Right lobe of liver (tissue), 6 donors: ENCODE results near the gene CCDC30. TPM values are rescaled to one million over a fixed set of nuclear protein-coding genes. Genes with fewer than 3 reads are reported as not detected.

Source experiments
- ATAC-seq, 4 donors: fragments of 200-7000 bp; cut with Tn5 transposase; one replicate each; pipeline ENCODE4 v1.9.1; 2020; ENCODE audit warnings: mild to moderate bottlenecking in 4 of 4, moderate library complexity in 4 of 4
- DNase-seq, 3 donors: peaks; one replicate each; pipeline ENCODE4 v3.0.0-alpha.2; 2020
- H3K27ac ChIP-seq, 3 donors: fragments of 200-600 bp; one replicate each; pipeline ENCODE4 v1.8.0; 2022
- H3K27me3 ChIP-seq, 2 donors: fragments of 200-600 bp; one replicate each; pipeline ENCODE4 v1.8.0; 2022
- H3K36me3 ChIP-seq, 4 donors: fragments of 200-600 bp; sonication (generic) in 1 of 4; one replicate each; pipeline versions ENCODE4 v1.5.1 to v1.8.0; 2017 to 2022; ENCODE audit warnings: control low read depth in 1 of 4
- H3K4me1 ChIP-seq, 4 donors: fragments of 200-600 bp; sonication (generic) in 1 of 4; one replicate each; pipeline versions ENCODE4 v1.5.1 to v1.8.0; 2017 to 2022; ENCODE audit warnings: control low read depth in 1 of 4
- H3K4me3 ChIP-seq, 3 donors: fragments of 200-600 bp; one replicate each; pipeline ENCODE4 v1.8.0; 2022
- H3K9me3 ChIP-seq, 4 donors: fragments of 200-600 bp; sonication (generic) in 1 of 4; one replicate each; pipeline versions ENCODE4 v1.5.1 to v1.8.0; 2017 to 2022; ENCODE audit warnings: control low read depth in 1 of 4
- CTCF ChIP-seq, 4 donors: fragments of 200-600 bp in 3 of 4; fragments of 450-650 bp in 1 of 4; IDR thresholded peaks; one replicate each; pipeline versions ENCODE4 v1.5.1 to v1.8.0; 2016 to 2022; ENCODE audit warnings: antibody characterized with exemption in 4 of 4, mild to moderate bottlenecking in 2 of 4
- POLR2A ChIP-seq: fragments of 450-650 bp; IDR thresholded peaks from one replicate; pipeline ENCODE4 v1.6.1; 2017; ENCODE audit warnings: antibody characterized with exemption, mild to moderate bottlenecking
- WGBS: methylation state at CpG from one replicate; pipeline ENCODE4 v1.1.6; 2018; ENCODE audit warnings: low coverage, low lambda C conversion rate; ENCODE audit not compliant: insufficient coverage; ENCODE audit errors: missing lambda C conversion rate; 5-methylcytosine and 5-hydroxymethylcytosine counted together
- intact Hi-C, 2 donors: fragments of 100-400 bp; cut with DNase I; formaldehyde crosslinking; loops; one replicate each; pipeline versions ENCODE4 v1.11.2 to v1.14.1; 2022
- total RNA-seq, 6 experiments: library from RNA; depleted of rRNA in 2 of 6; stranded (reverse); fragments of >200 nt in 2 of 6; fragmentation: NEBNext Ultra II Directional in 3 of 6; extraction: Animal tissue kit (Norgen Biotek cat#: 25700) in 3 of 6; gene quantifications; one replicate each; pipeline versions ENCODE4 v1.1.0 to v1.2.4, GENCODE V29; 2016 to 2023
- donor health status: DM: no; HTN: yes; CAD: no.
- donor health status: DM: no; HTN: no; CAD: no.
- donor health status: DM: no; HTN: no; CAD: no.
- donor health status: DM: no; HTN: yes; CAD: no.
- donor health status: DM: no; HTN: yes; CAD: no.

Gene CCDC30
- total RNA-seq, 6 experiments from 2014 or later, result 0.37 to 1.4 (median 1.0) TPM

- ATAC-seq, result no peak
- no peak for TF ChIP-seq CTCF (IDR thresholded peaks at IDR 0.05)
- TF ChIP-seq POLR2A, result no peak
- 94% methylated on average over 4 of the region's 4 CpGs for WGBS
- no peaks in the 10 kb centered on the region for H3K27me3 ChIP-seq
- no peaks in the 10 kb centered on the region for H3K9me3 ChIP-seq
- peaks cover 0 to 24% (median 9%) of the 10 kb centered on the region in 4 donors for H3K4me1 ChIP-seq
- intact Hi-C loops, result no loop called here
- DNase-seq, result no peak
- H3K36me3 ChIP-seq, result peaks cover 0 to 4% (median under 1%) of the 10 kb centered on the region in 4 donors
- no peak overlapping the region for H3K27ac ChIP-seq
- no peak overlapping the region for H3K4me3 ChIP-seq
Measured at GRCh38 chr1:42453386-42453785, 9.7 kb upstream of the CCDC30 start.

GRCh38 chr1:42454403-42454802 lies 8.7 kb upstream of the CCDC30 start:
- DNase-seq (no peak), ATAC-seq (peak in 2 of 4 donors; percentile 37 to 61)
- TF ChIP-seq POLR2A (no peak), CTCF (IDR thresholded peaks at IDR 0.05) (no peak)
- Histone ChIP-seq H3K27ac (peak overlapping the region in 1 of 3 donors; percentile 92), H3K9me3 (no peaks in the 10 kb centered on the region), H3K36me3 (peaks cover 0 to 14% (median 1%) of the 10 kb centered on the region in 4 donors), H3K4me1 (peaks cover 0 to 24% (median 9%) of the 10 kb centered on the region in 4 donors), H3K4me3 (no peak overlapping the region), H3K27me3 (no peaks in the 10 kb centered on the region)
- WGBS, result 41% methylated on average over 5 of the region's 5 CpGs
- intact Hi-C loops, result no loop called here

- H3K27ac ChIP-seq, result peak within 1 kb of the TSS; percentile 89 to 92 (median 90)
- peak; percentile 77 for TF ChIP-seq POLR2A
- peak in 1 of 4 donors; percentile 49 for TF ChIP-seq CTCF (IDR thresholded peaks at IDR 0.05)
- H3K9me3 ChIP-seq, result no peaks in the 10 kb centered on the region
- H3K27me3 ChIP-seq, result no peaks in the 10 kb centered on the region
- H3K4me1 ChIP-seq, result peaks cover 0 to 24% (median 9%) of the 10 kb centered on the region in 4 donors
- H3K4me3 ChIP-seq, result peak within 1 kb of the TSS; percentile 73 to 100 (median 98)
- ATAC-seq, result peak; percentile 89 to 94 (median 92)
- DNase-seq, result peak; percentile 89
- WGBS, result 0% methylated on average over 43 of the region's 66 CpGs
- intact Hi-C loops, result no loop called here
- peaks cover 0 to 28% (median 1%) of the 10 kb centered on the region in 4 donors for H3K36me3 ChIP-seq
Measured at GRCh38 chr1:42456010-42456753, 6.9 kb upstream of the CCDC30 start, which contains the start of the genes PPCS and ZMYND12. TSS of gene PPCS (plus strand) at chr1:42456543. CDS start at chr1:42456566, 23 bp downstream. TSS of gene ZMYND12 (minus strand) at chr1:42456022. CDS start at chr1:42455997, 25 bp downstream.

- DNase-seq (peak; percentile 64 to 72 (median 64)), ATAC-seq (peak; percentile 56 to 70 (median 63))
- H3K9me3 ChIP-seq, result no peaks in the 10 kb centered on the region
- no peak for TF ChIP-seq POLR2A
- no peak for TF ChIP-seq CTCF (IDR thresholded peaks at IDR 0.05)
- peak overlapping the region; percentile 89 to 92 (median 90) for H3K27ac ChIP-seq
- intact Hi-C loops, result no loop called here
- H3K4me3 ChIP-seq, result peak overlapping the region; percentile 73 to 100 (median 98)
- 0% methylated on average over 6 of the region's 23 CpGs for WGBS
- H3K36me3 ChIP-seq, result peaks cover 0 to 28% (median 1%) of the 10 kb centered on the region in 4 donors
- peaks cover 0 to 24% (median 9%) of the 10 kb centered on the region in 4 donors for H3K4me1 ChIP-seq
- no peaks in the 10 kb centered on the region for H3K27me3 ChIP-seq
Measured at GRCh38 chr1:42456754-42457089, 6.4 kb upstream of the CCDC30 start.
